Activated CD4-positive, alpha-beta memory T cell treated with anti-CD3 and anti-CD28 coated beads, Interleukin-2, amount 10 ng/mL, durations not matched to agents 7 days and 5 days (primary cell): ENCODE measurements around the gene NGLY1. TPM values are rescaled to one million over a fixed set of nuclear protein-coding genes. Genes with fewer than 3 reads are reported as not detected.

ENCODE experiments used
- CTCF ChIA-PET: fragments of 350-600 bp; sonication (Branson Sonifier 250); formaldehyde crosslinking; loops from one replicate; lab custom pipeline; 2021; ENCODE audit warnings: antibody characterized with exemption, inconsistent platforms; lab: Charles Lee
- POLR2A ChIA-PET: fragments of 350-600 bp; sonication (Branson Sonifier 250); formaldehyde crosslinking; loops from one replicate; lab custom pipeline; 2021; ENCODE audit warnings: antibody characterized with exemption; lab: Charles Lee
- DNase-seq: peaks from one replicate; pipeline ENCODE4 v3.0.0-alpha.2; 2020
- H3K27ac Mint-ChIP-seq: one replicate; pipeline ENCODE4 v1.8.0; 2021; ENCODE audit warnings: mild to moderate bottlenecking, mixed read lengths
- H3K27me3 Mint-ChIP-seq: one replicate; pipeline ENCODE4 v1.8.0; 2021; ENCODE audit warnings: mixed read lengths
- H3K36me3 Mint-ChIP-seq: one replicate; pipeline ENCODE4 v1.8.0; 2021; ENCODE audit warnings: low read depth, mixed read lengths
- H3K4me1 Mint-ChIP-seq: one replicate; pipeline ENCODE4 v1.8.0; 2021; ENCODE audit warnings: mixed read lengths
- H3K4me3 Mint-ChIP-seq: one replicate; pipeline ENCODE4 v1.8.0; 2021; ENCODE audit warnings: mild to moderate bottlenecking, mixed read lengths
- H3K9me3 Mint-ChIP-seq: one replicate; pipeline ENCODE4 v1.8.0; 2021; ENCODE audit warnings: mixed read lengths
- total RNA-seq, 2 experiments: library from RNA; stranded (reverse); gene quantifications; one replicate each; pipeline ENCODE4 v1.2.3, GENCODE V29; 2021

The NGLY1 gene
- total RNA-seq, 2 experiments from 2014 or later, result 56.4 to 61.2 TPM

- H3K4me3 Mint-ChIP-seq, result no peak overlapping the region
- DNase-seq, result no peak
- CTCF ChIA-PET, result no interaction called here
These were observed 55.9 kb downstream of the NGLY1 start for GRCh38 chr3:25727316-25727715.

GRCh38 chr3:25725810-25726209 is 57.4 kb downstream of the NGLY1 start:
- Mint-ChIP-seq H3K27me3 (no peaks in the 10 kb centered on the region), H3K9me3 (no peaks in the 10 kb centered on the region), H3K4me3 (no peak overlapping the region), H3K4me1 (no peaks in the 10 kb centered on the region), H3K27ac (no peak overlapping the region), H3K36me3 (peaks cover 36% of the 10 kb centered on the region)
- ChIA-PET POLR2A (no interaction called here), CTCF (no interaction called here)
- no peak for DNase-seq

More at GRCh38 chr3:25727316-25727715, 55.9 kb downstream of the NGLY1 start:
- Mint-ChIP-seq H3K36me3 (peaks cover 41% of the 10 kb centered on the region), H3K9me3 (no peaks in the 10 kb centered on the region), H3K4me1 (no peaks in the 10 kb centered on the region), H3K27ac (no peak overlapping the region), H3K27me3 (no peaks in the 10 kb centered on the region)
- POLR2A ChIA-PET, result interaction anchor here (1.2 kb wide), 1 partner anchor 56 kb away, joined by 3 read pairs; the partner anchor contains the start of gene NGLY1

- ChIA-PET POLR2A (no interaction called here), CTCF (no interaction called here)
- DNase-seq, result no peak
- no peaks in the 10 kb centered on the region for H3K27me3 Mint-ChIP-seq
- H3K4me3 Mint-ChIP-seq, result no peak overlapping the region
- peaks cover 36% of the 10 kb centered on the region for H3K36me3 Mint-ChIP-seq
- no peak overlapping the region for H3K27ac Mint-ChIP-seq
- no peaks in the 10 kb centered on the region for H3K4me1 Mint-ChIP-seq
- H3K9me3 Mint-ChIP-seq, result no peaks in the 10 kb centered on the region
These were observed 58.1 kb downstream of the NGLY1 start for GRCh38 chr3:25724948-25725645.

DNA sequence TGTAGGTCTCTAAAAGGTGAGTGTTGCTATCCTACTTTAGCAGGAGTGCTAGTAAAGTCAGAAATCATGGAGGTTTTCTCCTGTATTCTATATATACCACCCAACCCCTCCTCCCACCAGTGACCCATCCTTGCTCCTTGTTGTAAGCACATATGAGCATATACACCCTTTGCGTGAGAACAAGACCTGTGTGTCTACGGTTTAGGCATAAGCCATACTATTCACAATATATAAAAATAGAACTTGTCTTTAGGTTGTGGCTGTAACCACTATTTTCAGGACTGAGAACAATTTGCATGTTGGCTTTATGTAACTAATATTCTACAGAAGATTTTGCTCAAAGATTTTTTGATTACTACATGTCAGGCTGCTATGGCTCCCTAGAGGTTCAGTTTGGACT is 59.4 kb downstream of the NGLY1 start:
- Mint-ChIP-seq H3K27ac (no peak overlapping the region), H3K36me3 (peaks cover 31% of the 10 kb centered on the region), H3K4me3 (no peak overlapping the region), H3K4me1 (no peaks in the 10 kb centered on the region), H3K27me3 (no peaks in the 10 kb centered on the region), H3K9me3 (no peaks in the 10 kb centered on the region)
- DNase-seq, result no peak
- POLR2A ChIA-PET, result interaction anchor here (0.6 kb wide), 1 partner anchor 1866 kb away, joined by 3 read pairs; no protein-coding TSS in a partner anchor
- CTCF ChIA-PET, result no interaction called here

GRCh38 chr3:25719321-25719720 is 63.9 kb downstream of the NGLY1 start:
- Mint-ChIP-seq H3K27me3 (no peaks in the 10 kb centered on the region), H3K4me3 (no peak overlapping the region), H3K36me3 (peaks cover 9% of the 10 kb centered on the region), H3K27ac (no peak overlapping the region), H3K9me3 (peaks cover 4% of the 10 kb centered on the region), H3K4me1 (no peaks in the 10 kb centered on the region)
- ChIA-PET CTCF (interaction anchor here (0.6 kb wide), 1 partner anchor 146 kb away, joined by 3 read pairs; no protein-coding TSS in a partner anchor), POLR2A (no interaction called here)
- no peak for DNase-seq

DNA sequence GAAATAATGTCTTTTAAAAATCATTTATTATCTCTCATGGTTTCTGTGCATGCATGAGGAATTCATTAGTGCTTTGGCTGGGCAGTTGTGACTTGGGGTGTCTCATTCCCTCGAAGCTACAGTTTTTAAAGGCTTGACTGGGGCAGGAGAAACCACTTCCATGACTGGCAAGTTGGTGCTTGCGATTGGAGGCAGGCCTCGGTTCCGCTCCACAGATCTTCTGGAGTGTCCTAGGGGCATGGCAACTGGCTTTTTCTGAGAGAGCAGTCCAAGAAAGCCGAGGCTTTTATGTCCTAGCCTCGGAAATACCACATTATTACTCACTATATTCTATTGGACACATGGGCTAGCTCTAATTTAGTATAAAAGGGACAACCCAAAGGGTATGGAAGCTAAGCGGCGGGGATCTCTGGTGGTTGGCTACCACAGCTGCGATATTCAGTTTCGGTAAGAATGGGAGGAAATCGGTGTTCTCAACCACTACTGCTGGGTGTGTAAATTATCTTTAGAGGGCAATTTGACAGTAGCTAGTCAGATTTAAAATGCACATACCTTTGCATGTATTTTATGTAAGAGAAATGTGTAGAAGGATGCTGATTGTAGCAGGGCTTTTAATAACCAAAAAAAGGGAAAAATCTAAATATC is 69.8 kb downstream of the NGLY1 start:
- H3K36me3 Mint-ChIP-seq, result peaks cover 5% of the 10 kb centered on the region
- H3K27me3 Mint-ChIP-seq, result peaks cover 6% of the 10 kb centered on the region
- no peaks in the 10 kb centered on the region for H3K4me1 Mint-ChIP-seq
- no peak overlapping the region for H3K27ac Mint-ChIP-seq
- no peak overlapping the region for H3K4me3 Mint-ChIP-seq
- DNase-seq, result no peak
- H3K9me3 Mint-ChIP-seq, result peaks cover 4% of the 10 kb centered on the region
- ChIA-PET CTCF (no interaction called here), POLR2A (no interaction called here)

- Mint-ChIP-seq H3K4me3 (no peak overlapping the region), H3K27ac (no peak overlapping the region), H3K4me1 (no peaks in the 10 kb centered on the region), H3K9me3 (no peaks in the 10 kb centered on the region), H3K36me3 (no peaks in the 10 kb centered on the region), H3K27me3 (peaks cover 19% of the 10 kb centered on the region)
- CTCF ChIA-PET, result no interaction called here
- POLR2A ChIA-PET, result no interaction called here
- no peak for DNase-seq
These were observed 72.2 kb downstream of the NGLY1 start for GRCh38 chr3:25711090-25711489.

DNA sequence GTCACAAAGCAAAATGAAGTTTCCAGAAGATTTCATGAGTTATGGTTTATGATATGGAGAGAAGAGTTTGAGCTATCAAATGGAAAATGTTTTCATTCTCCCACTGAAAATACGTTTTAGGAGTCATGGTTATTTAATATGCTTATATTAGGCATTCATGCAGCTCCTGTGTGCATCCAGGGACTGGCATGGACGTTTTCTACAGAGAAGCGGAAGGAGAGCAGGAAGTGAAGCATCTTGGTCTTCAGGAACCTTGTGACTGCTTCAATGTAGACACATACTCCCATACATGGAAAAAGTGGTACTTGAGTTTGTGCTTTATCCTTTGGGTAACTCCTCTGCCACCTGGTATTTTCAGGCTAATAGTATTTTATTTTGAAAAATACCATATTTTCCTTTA is 75.2 kb downstream of the NGLY1 start:
- H3K4me1 Mint-ChIP-seq, result no peaks in the 10 kb centered on the region

DNA sequence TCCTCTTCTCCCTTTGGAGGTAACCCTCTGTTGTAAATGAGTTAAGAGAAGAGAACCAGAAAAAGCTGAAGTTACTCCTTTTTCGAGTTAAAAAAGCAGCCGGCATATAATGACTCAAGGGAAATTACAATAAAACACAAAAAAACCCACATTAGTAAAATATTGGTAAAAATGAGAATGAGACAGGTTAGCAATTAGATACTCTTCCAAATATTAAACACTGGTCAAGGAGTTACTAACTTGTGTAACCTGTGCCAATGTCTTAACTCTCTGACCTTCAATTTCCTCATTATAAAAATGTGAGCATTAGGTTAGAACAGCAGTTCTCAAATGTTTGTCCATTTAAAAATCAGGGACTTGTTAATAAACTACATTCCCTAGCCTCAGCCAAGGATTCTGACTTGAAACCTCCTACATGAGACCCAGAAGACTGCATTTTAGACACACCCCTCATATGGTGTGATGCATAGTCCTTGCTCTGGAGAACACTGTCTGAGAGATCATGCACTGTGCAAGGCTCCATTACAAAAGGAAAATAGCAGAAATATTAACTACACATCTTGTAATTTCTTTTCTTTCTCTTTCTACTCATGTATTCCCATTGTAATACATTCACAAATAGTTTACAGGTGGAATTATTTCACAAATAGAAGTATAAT is 75.8 kb downstream of the NGLY1 start:
- H3K36me3 Mint-ChIP-seq, result no peaks in the 10 kb centered on the region
- H3K4me3 Mint-ChIP-seq, result no peak overlapping the region
- peaks cover 25% of the 10 kb centered on the region for H3K27me3 Mint-ChIP-seq
- H3K27ac Mint-ChIP-seq, result no peak overlapping the region
- no peaks in the 10 kb centered on the region for H3K9me3 Mint-ChIP-seq
- DNase-seq, result no peak
- no peaks in the 10 kb centered on the region for H3K4me1 Mint-ChIP-seq
- POLR2A ChIA-PET, result no interaction called here
- CTCF ChIA-PET, result no interaction called here

More for the DNA sequence above, 75.2 kb downstream of the NGLY1 start:
- no peaks in the 10 kb centered on the region for H3K36me3 Mint-ChIP-seq
- ChIA-PET CTCF (no interaction called here), POLR2A (no interaction called here)
- H3K27ac Mint-ChIP-seq, result no peak overlapping the region
- no peaks in the 10 kb centered on the region for H3K9me3 Mint-ChIP-seq
- peaks cover 25% of the 10 kb centered on the region for H3K27me3 Mint-ChIP-seq
- H3K4me3 Mint-ChIP-seq, result no peak overlapping the region
- DNase-seq, result no peak

GRCh38 chr3:25706213-25706612 is 77.0 kb downstream of the NGLY1 start:
- ChIA-PET POLR2A (no interaction called here), CTCF (no interaction called here)
- peaks cover 25% of the 10 kb centered on the region for H3K27me3 Mint-ChIP-seq
- H3K27ac Mint-ChIP-seq, result no peak overlapping the region
- no peaks in the 10 kb centered on the region for H3K4me1 Mint-ChIP-seq
- H3K4me3 Mint-ChIP-seq, result no peak overlapping the region
- no peaks in the 10 kb centered on the region for H3K9me3 Mint-ChIP-seq
- DNase-seq, result no peak
- no peaks in the 10 kb centered on the region for H3K36me3 Mint-ChIP-seq

- H3K4me1 Mint-ChIP-seq, result no peaks in the 10 kb centered on the region
- POLR2A ChIA-PET, result no interaction called here
- H3K27ac Mint-ChIP-seq, result no peak overlapping the region
These were observed 85.7 kb downstream of the NGLY1 start for GRCh38 chr3:25697553-25697952.

DNA sequence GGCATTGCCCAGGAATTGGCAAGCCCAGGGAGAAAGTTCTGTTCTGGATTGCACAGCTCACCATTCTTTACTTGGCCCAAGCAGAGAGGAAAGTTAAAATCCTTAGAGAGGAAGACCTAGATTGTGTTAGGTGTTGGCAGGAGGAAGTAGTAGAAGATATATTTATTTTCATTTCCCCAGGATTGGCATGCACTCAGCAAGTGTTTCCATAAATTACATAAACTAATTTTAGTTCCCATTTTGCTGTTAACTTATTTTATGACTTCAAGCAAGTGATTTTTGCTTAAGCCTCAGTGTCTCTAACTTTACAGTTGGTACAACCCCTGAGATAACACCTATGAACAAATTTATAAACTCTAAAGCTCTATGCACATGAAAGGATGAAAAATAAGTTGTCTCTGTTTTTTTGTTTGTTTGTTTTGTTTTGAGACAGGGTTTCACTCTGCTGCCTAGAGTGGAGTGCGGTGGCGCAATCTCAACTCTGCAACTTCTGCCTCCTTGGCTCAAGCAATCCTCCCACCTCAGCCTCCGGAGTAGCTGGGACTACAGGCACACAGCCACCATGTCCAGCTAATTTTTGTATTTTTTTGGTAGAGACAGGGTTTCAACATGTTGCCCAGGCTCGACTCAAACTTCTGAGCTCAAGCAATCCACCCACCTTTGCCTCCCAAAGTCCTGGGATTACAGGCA is 87.4 kb downstream of the NGLY1 start:
- no peak for DNase-seq
- Mint-ChIP-seq H3K4me1 (no peaks in the 10 kb centered on the region), H3K9me3 (no peaks in the 10 kb centered on the region), H3K4me3 (no peak overlapping the region), H3K27ac (no peak overlapping the region), H3K27me3 (peaks cover 10% of the 10 kb centered on the region), H3K36me3 (no peaks in the 10 kb centered on the region)
- ChIA-PET CTCF (interaction anchor here (0.9 kb wide), 1 partner anchor 25 kb away, joined by 3 read pairs; no protein-coding TSS in a partner anchor), POLR2A (no interaction called here)

More at GRCh38 chr3:25697553-25697952, 85.7 kb downstream of the NGLY1 start:
- Mint-ChIP-seq H3K4me3 (no peak overlapping the region), H3K36me3 (no peaks in the 10 kb centered on the region), H3K27me3 (peaks cover 3% of the 10 kb centered on the region), H3K9me3 (no peaks in the 10 kb centered on the region)
- no peak for DNase-seq
- CTCF ChIA-PET, result no interaction called here

DNA sequence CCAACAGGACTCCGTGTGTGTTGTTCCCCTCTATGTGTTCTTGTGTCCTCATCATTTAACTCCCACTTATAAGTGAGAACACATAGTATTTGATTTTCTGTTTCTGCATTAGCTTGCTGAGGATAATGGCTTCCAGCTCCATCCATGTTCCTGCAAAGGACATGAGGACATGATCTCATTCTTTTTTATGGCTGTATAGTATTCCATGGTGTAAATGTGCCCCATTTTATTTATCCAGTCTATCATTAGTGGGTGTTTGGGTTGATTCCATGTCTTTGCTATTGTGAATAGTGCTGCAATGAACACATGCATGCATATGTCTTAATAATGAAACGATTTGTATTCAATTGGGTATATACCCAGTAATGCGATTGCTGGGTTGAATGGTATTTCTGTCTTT is 90.0 kb downstream of the NGLY1 start:
- POLR2A ChIA-PET, result no interaction called here

More for the DNA sequence above, 90.0 kb downstream of the NGLY1 start:
- H3K36me3 Mint-ChIP-seq, result no peaks in the 10 kb centered on the region
- H3K27me3 Mint-ChIP-seq, result peaks cover 19% of the 10 kb centered on the region
- no peaks in the 10 kb centered on the region for H3K9me3 Mint-ChIP-seq
- no peak overlapping the region for H3K4me3 Mint-ChIP-seq
- no peak for DNase-seq
- no peak overlapping the region for H3K27ac Mint-ChIP-seq
- no peaks in the 10 kb centered on the region for H3K4me1 Mint-ChIP-seq
- CTCF ChIA-PET, result no interaction called here
